ENCODE data around the gene NKX1-2.

GRCh38 chr10:124407456-124407855 is 42.4 kb downstream of the NKX1-2 start:
- no peak for TF ChIP-seq POLR2AphosphoS5 (IDR thresholded peaks at IDR 0.05; ENCODE audit: borderline replicate concordance, low read depth, low read length)
- no peak for TF ChIP-seq EZH2 (IDR thresholded peaks at IDR 0.05)
- TF ChIP-seq FOXP2 (optimal IDR thresholded peaks at IDR 0.05; ENCODE audit: control extremely low read depth, extremely low read length, insufficient read depth) = no peak

Data from SK-N-MC (cell line).